Measurements from ENCODE around the gene SCN1A.
"Not testable (repeated sequence)": the region's sequence is repeated elsewhere in the genome, so short reads cannot be mapped to it uniquely, and the experiment has no call there.

The SCN1A gene

GRCh38 chr2:166148500-166149400 lies 20.9 kb upstream of the SCN1A start:
- H3K4me3 ChIP-seq (ENCODE audit: low read depth, low read length) = no peak overlapping the region
- H3K4me1 ChIP-seq = no peaks in the 10 kb centered on the region
- TF ChIP-seq CTCF (IDR thresholded peaks at IDR 0.05; ENCODE audit: low read depth, low read length) = no peak
- no peak for DNase-seq
- H3K36me3 ChIP-seq = no peaks in the 10 kb centered on the region
- H3K27me3 ChIP-seq = no peaks in the 10 kb centered on the region
- H3K9me3 ChIP-seq = no peaks in the 10 kb centered on the region

- no peak for TF ChIP-seq CTCF (IDR thresholded peaks at IDR 0.05; ENCODE audit: low read depth, low read length)
- no peaks in the 10 kb centered on the region for H3K27me3 ChIP-seq
- H3K4me1 ChIP-seq = no peaks in the 10 kb centered on the region
- H3K9me3 ChIP-seq = no peaks in the 10 kb centered on the region
- no peak for DNase-seq
- H3K4me3 ChIP-seq (ENCODE audit: low read depth, low read length) = no peak overlapping the region
- H3K36me3 ChIP-seq = no peaks in the 10 kb centered on the region
These were observed 20.1 kb upstream of the SCN1A start for GRCh38 chr2:166147883-166148282.

- TF ChIP-seq CTCF (IDR thresholded peaks at IDR 0.05; ENCODE audit: low read depth, low read length) = no peak
- no peak for DNase-seq
- no peaks in the 10 kb centered on the region for H3K9me3 ChIP-seq
- H3K4me1 ChIP-seq = no peaks in the 10 kb centered on the region
- no peaks in the 10 kb centered on the region for H3K36me3 ChIP-seq
- H3K4me3 ChIP-seq (ENCODE audit: low read depth, low read length) = no peak overlapping the region
- H3K27me3 ChIP-seq = no peaks in the 10 kb centered on the region
These were observed 16.3 kb upstream of the SCN1A start for GRCh38 chr2:166144071-166144470.

- no peaks in the 10 kb centered on the region for H3K4me1 ChIP-seq
- H3K4me3 ChIP-seq (ENCODE audit: low read depth, low read length) = no peak overlapping the region
- no peak for TF ChIP-seq CTCF (IDR thresholded peaks at IDR 0.05; ENCODE audit: low read depth, low read length)
- no peaks in the 10 kb centered on the region for H3K27me3 ChIP-seq
- DNase-seq = no peak
- H3K9me3 ChIP-seq = no peaks in the 10 kb centered on the region
- H3K36me3 ChIP-seq = no peaks in the 10 kb centered on the region
These were observed 13.1 kb upstream of the SCN1A start for GRCh38 chr2:166140932-166141331.

- DNase-seq = no peak
- H3K27me3 ChIP-seq = no peaks in the 10 kb centered on the region
- TF ChIP-seq CTCF (IDR thresholded peaks at IDR 0.05; ENCODE audit: low read depth, low read length) = no peak
- no peaks in the 10 kb centered on the region for H3K9me3 ChIP-seq
- H3K4me3 ChIP-seq (ENCODE audit: low read depth, low read length) = no peak overlapping the region
- no peaks in the 10 kb centered on the region for H3K36me3 ChIP-seq
- H3K4me1 ChIP-seq = no peaks in the 10 kb centered on the region
These were observed 12.7 kb upstream of the SCN1A start for GRCh38 chr2:166140475-166140874.

GRCh38 chr2:166139479-166139878 lies 11.7 kb upstream of the SCN1A start:
- H3K27me3 ChIP-seq; DNase-seq; H3K4me1 ChIP-seq; H3K36me3 ChIP-seq; H3K4me3 ChIP-seq (ENCODE audit: low read depth, low read length); H3K9me3 ChIP-seq: not testable (repeated sequence)
